HepG2 (cell line): ENCODE measurements around the gene POU2AF2. TPM values are rescaled to one million over a fixed set of nuclear protein-coding genes. Genes with fewer than 3 reads are reported as not detected.

Source experiments
- AGO1 ChIP-seq: fragments of 200-400 bp; formaldehyde crosslinking; IDR thresholded peaks from 2 replicates; pipeline ENCODE4 v1.6.1; 2017; ENCODE audit warnings: mild to moderate bottlenecking, low read depth, low read length, moderate library complexity; ENCODE audit not compliant: poor library complexity, severe bottlenecking
- ARNT ChIP-seq: fragments of 450-650 bp; IDR thresholded peaks from 2 replicates; pipeline ENCODE4 v1.6.1; 2017
- CBX2 ChIP-seq, 2 experiments: fragments of 200-600 bp in 1 of 2; sonication (generic); formaldehyde crosslinking in 1 of 2; IDR thresholded peaks; 2 replicates each; pipeline versions ENCODE4 v1.7.0 to v1.8.1; 2018 to 2022; ENCODE audit warnings: low read depth in 2 of 2, low read length in 1 of 2, mild to moderate bottlenecking in 1 of 2, missing genetic modification reagents in 1 of 2
- GATAD2A ChIP-seq: IDR thresholded peaks from 2 replicates; pipeline ENCODE4 v1.6.1; 2016
- NRL ChIP-seq: sonication (generic); formaldehyde crosslinking; IDR thresholded peaks from 2 replicates; pipeline ENCODE4 v1.5.0; 2020; ENCODE audit warnings: missing genetic modification reagents, mild to moderate bottlenecking, moderate library complexity, borderline replicate concordance
- ZFYVE20 ChIP-seq: sonication (generic); formaldehyde crosslinking; IDR thresholded peaks from 2 replicates; pipeline ENCODE4 v1.8.0; 2023; ENCODE audit warnings: low read depth, mild to moderate bottlenecking, moderate library complexity, missing genetic modification reagents, borderline replicate concordance
- polyA plus RNA-seq, 8 experiments: library from polyadenylated mRNA; depleted of rRNA in 3 of 8; stranded (reverse) in 7 of 8; unstranded in 1 of 8; fragments of >200 nt; fragmentation: Illumina TruSeq in 4 of 8; extraction: Trizol in 4 of 8; gene quantifications; 2 replicates each; pipeline versions ENCODE4 v1.2.1 to v1.2.3, GENCODE V29; 2011 to 2016; ENCODE audit warnings: low read depth in 4 of 8, missing spikeins in 1 of 8, mixed read lengths in 1 of 8; ENCODE audit not compliant: insufficient read depth in 1 of 8
- total RNA-seq, 5 experiments: library from RNA; depleted of rRNA; stranded (reverse); fragments of >200 nt; fragmentation: Illumina TruSeq; extraction: Trizol; gene quantifications; 2 replicates each; pipeline ENCODE4 v1.2.3, GENCODE V29; 2016; ENCODE audit warnings: low read depth in 1 of 5
- TF ChIP-seq, protein P1 (sequence below): sonication (generic); formaldehyde crosslinking; IDR thresholded peaks from 2 replicates; pipeline ENCODE4 v1.4.0; 2020; ENCODE audit warnings: missing genetic modification reagents, mild to moderate bottlenecking, borderline replicate concordance
- TF ChIP-seq, protein P2 (sequence below): sonication (generic); formaldehyde crosslinking; IDR thresholded peaks from 2 replicates; pipeline ENCODE4 v1.8.0; 2022; ENCODE audit warnings: low read depth, missing genetic modification reagents

The POU2AF2 gene
- total and polyA plus RNA-seq, 2 of the 13 experiments (the other 11 are each of a cell fraction or from before 2014, with no cell fraction given): 0.11 TPM; not detected in 1

GRCh38 chr11:111298413-111299100, 53.0 kb downstream of the POU2AF2 start, which contains the start of gene POU2AF3 (continued):
- TF ChIP-seq ARNT (no peak), NRL (CRISPR knock-in tag) (no peak), CBX2 (IDR thresholded peaks at IDR 0.05; ENCODE audit: low read depth, low read length) (no peak), CBX2 (CRISPR knock-in tag; IDR thresholded peaks at IDR 0.05; ENCODE audit: low read depth) (no peak), ZFYVE20 (CRISPR knock-in tag) (0 out of 2 replicates have a peak, but pooled peaks have one; percentile 23), AGO1 (peak; percentile 6), GATAD2A (CRISPR knock-in tag) (0 out of 2 replicates have a peak, but pooled peaks have one; percentile 6)
- TF ChIP-seq, protein P1, sequence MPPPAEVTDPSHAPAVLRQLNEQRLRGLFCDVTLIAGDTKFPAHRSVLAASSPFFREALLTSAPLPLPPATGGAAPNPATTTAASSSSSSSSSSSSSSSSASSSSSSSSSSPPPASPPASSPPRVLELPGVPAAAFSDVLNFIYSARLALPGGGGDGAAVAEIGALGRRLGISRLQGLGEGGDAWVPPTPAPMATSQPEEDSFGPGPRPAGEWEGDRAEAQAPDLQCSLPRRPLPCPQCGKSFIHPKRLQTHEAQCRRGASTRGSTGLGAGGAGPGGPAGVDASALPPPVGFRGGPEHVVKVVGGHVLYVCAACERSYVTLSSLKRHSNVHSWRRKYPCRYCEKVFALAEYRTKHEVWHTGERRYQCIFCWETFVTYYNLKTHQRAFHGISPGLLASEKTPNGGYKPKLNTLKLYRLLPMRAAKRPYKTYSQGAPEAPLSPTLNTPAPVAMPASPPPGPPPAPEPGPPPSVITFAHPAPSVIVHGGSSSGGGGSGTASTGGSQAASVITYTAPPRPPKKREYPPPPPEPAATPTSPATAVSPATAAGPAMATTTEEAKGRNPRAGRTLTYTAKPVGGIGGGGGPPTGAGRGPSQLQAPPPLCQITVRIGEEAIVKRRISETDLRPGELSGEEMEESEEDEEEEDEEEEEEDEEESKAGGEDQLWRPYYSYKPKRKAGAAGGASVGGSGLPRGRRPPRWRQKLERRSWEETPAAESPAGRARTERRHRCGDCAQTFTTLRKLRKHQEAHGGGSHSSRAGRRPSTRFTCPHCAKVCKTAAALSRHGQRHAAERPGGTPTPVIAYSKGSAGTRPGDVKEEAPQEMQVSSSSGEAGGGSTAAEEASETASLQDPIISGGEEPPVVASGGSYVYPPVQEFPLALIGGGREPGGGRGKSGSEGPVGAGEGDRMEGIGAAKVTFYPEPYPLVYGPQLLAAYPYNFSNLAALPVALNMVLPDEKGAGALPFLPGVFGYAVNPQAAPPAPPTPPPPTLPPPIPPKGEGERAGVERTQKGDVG (CRISPR knock-in tag): 0 out of 2 replicates have a peak, but pooled peaks have one; percentile 17
- TF ChIP-seq, protein P2, sequence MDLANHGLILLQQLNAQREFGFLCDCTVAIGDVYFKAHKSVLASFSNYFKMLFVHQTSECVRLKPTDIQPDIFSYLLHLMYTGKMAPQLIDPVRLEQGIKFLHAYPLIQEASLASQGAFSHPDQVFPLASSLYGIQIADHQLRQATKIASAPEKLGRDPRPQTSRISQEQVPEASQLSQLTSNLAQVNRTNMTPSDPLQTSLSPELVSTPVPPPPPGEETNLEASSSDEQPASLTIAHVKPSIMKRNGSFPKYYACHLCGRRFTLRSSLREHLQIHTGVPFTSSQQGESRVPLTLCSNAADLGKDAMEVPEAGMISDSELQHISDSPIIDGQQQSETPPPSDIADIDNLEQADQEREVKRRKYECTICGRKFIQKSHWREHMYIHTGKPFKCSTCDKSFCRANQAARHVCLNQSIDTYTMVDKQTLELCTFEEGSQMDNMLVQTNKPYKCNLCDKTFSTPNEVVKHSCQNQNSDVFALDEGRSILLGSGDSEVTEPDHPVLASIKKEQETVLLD (CRISPR knock-in tag): 0 out of 2 replicates have a peak, but pooled peaks have one; percentile 36
- TF ChIP-seq, all 625 proteins: peak for 12
